KMS-11 (cell line): ENCODE data around the gene EHF.

Experiments used
- H2AFZ ChIP-seq: fragments of 200-600 bp; sonication (generic); 2 replicates; pipeline ENCODE4 v1.6.1; 2016; ENCODE audit warnings: antibody characterized with exemption, mixed run types, low read depth
- H3K27ac ChIP-seq: fragments of 200-600 bp; sonication (generic); 2 replicates; pipeline ENCODE4 v1.6.1; 2016; ENCODE audit warnings: mild to moderate bottlenecking, mixed run types
- H3K27me3 ChIP-seq: fragments of 200-600 bp; sonication (generic); 2 replicates; pipeline ENCODE4 v1.6.1; 2017; ENCODE audit warnings: mild to moderate bottlenecking, low read depth, mixed run types, moderate library complexity; ENCODE audit not compliant: insufficient read depth
- H3K36me3 ChIP-seq: fragments of 200-600 bp; sonication (generic); 2 replicates; pipeline ENCODE4 v1.6.1; 2017; ENCODE audit warnings: mild to moderate bottlenecking, mixed run types; ENCODE audit not compliant: insufficient read depth
- H3K4me1 ChIP-seq: fragments of 200-600 bp; sonication (generic); 2 replicates; pipeline ENCODE4 v1.6.1; 2016; ENCODE audit warnings: mild to moderate bottlenecking, low read depth, mixed run types; ENCODE audit not compliant: poor library complexity, severe bottlenecking
- H3K4me2 ChIP-seq: fragments of 200-600 bp; sonication (generic); 2 replicates; pipeline ENCODE4 v1.7.0; 2016; ENCODE audit warnings: mild to moderate bottlenecking, mixed run types
- H3K4me3 ChIP-seq: fragments of 200-600 bp; sonication (generic); IDR thresholded peaks from 2 replicates; pipeline ENCODE4 v1.6.1; 2017; ENCODE audit warnings: low read depth, low read length, mixed read lengths; ENCODE audit not compliant: insufficient read depth
- H3K79me2 ChIP-seq: fragments of 200-600 bp; sonication (generic); 2 replicates; pipeline ENCODE4 v1.6.1; 2016; ENCODE audit warnings: low read depth, mixed run types; ENCODE audit not compliant: insufficient read depth
- H3K9ac ChIP-seq: fragments of 200-600 bp; sonication (generic); 2 replicates; pipeline ENCODE4 v1.6.1; 2016; ENCODE audit warnings: mild to moderate bottlenecking, mixed run types
- H4K20me1 ChIP-seq: fragments of 200-600 bp; sonication (generic); 2 replicates; pipeline ENCODE4 v1.6.1; 2016; ENCODE audit warnings: mild to moderate bottlenecking, mixed run types; ENCODE audit not compliant: insufficient read depth
- CTCF ChIP-seq: fragments of 200-600 bp; sonication (generic); conservative IDR thresholded peaks from 2 replicates; pipeline ENCODE4 v1.6.1; 2017; ENCODE audit warnings: low read depth, mild to moderate bottlenecking, antibody characterized with exemption, low read length, moderate library complexity, mixed read lengths

Gene EHF

GRCh38 chr11:34602245-34602644, 18.6 kb upstream of the EHF start:
- Histone ChIP-seq H3K4me3 (no peak overlapping the region), H3K27me3 (no peaks in the 10 kb centered on the region), H3K27ac (no peak overlapping the region), H3K36me3 (no peaks in the 10 kb centered on the region), H3K9ac (no peak overlapping the region), H2AFZ (no peak overlapping the region), H3K79me2 (no peaks in the 10 kb centered on the region), H4K20me1 (no peaks in the 10 kb centered on the region), H3K4me1 (peaks cover 30% of the 10 kb centered on the region), H3K4me2 (no peak overlapping the region)
- TF ChIP-seq CTCF, result no peak

- no peaks in the 10 kb centered on the region for H3K27me3 ChIP-seq
- H3K27ac ChIP-seq, result no peak overlapping the region
- H3K4me3 ChIP-seq, result no peak overlapping the region
- no peaks in the 10 kb centered on the region for H3K79me2 ChIP-seq
- H4K20me1 ChIP-seq, result no peaks in the 10 kb centered on the region
- H2AFZ ChIP-seq, result no peak overlapping the region
- H3K4me2 ChIP-seq, result no peak overlapping the region
- no peak overlapping the region for H3K9ac ChIP-seq
- no peak for TF ChIP-seq CTCF
- H3K36me3 ChIP-seq, result no peaks in the 10 kb centered on the region
- peaks cover 28% of the 10 kb centered on the region for H3K4me1 ChIP-seq
These were observed 17.5 kb upstream of the EHF start for GRCh38 chr11:34603129-34604001.

- H3K36me3 ChIP-seq, result no peaks in the 10 kb centered on the region
- H3K4me2 ChIP-seq, result no peak overlapping the region
- no peak overlapping the region for H3K4me3 ChIP-seq
- no peak for TF ChIP-seq CTCF
- no peak overlapping the region for H3K9ac ChIP-seq
- H4K20me1 ChIP-seq, result no peaks in the 10 kb centered on the region
- no peak overlapping the region for H3K27ac ChIP-seq
- H2AFZ ChIP-seq, result no peak overlapping the region
- H3K27me3 ChIP-seq, result no peaks in the 10 kb centered on the region
- H3K4me1 ChIP-seq, result peaks cover 20% of the 10 kb centered on the region
- H3K79me2 ChIP-seq, result no peaks in the 10 kb centered on the region
These were observed 16.7 kb upstream of the EHF start for GRCh38 chr11:34604145-34604544.

- Histone ChIP-seq H3K4me2 (no peak overlapping the region), H3K79me2 (no peaks in the 10 kb centered on the region), H3K27ac (no peak overlapping the region), H2AFZ (no peak overlapping the region), H3K4me3 (no peak overlapping the region), H3K27me3 (no peaks in the 10 kb centered on the region), H3K9ac (no peak overlapping the region), H3K4me1 (peaks cover 12% of the 10 kb centered on the region), H4K20me1 (no peaks in the 10 kb centered on the region), H3K36me3 (no peaks in the 10 kb centered on the region)
- TF ChIP-seq CTCF, result no peak
These were observed 16.0 kb upstream of the EHF start for GRCh38 chr11:34604911-34605310.
